Superior temporal gyrus (tissue), 1 donor: ENCODE data around the gene POLR2L.

Experiments
- DNase-seq: peaks from one replicate; pipeline ENCODE4 v3.0.0-alpha.2; 2016; ENCODE audit errors: extremely low spot score

Gene POLR2L

DNA sequence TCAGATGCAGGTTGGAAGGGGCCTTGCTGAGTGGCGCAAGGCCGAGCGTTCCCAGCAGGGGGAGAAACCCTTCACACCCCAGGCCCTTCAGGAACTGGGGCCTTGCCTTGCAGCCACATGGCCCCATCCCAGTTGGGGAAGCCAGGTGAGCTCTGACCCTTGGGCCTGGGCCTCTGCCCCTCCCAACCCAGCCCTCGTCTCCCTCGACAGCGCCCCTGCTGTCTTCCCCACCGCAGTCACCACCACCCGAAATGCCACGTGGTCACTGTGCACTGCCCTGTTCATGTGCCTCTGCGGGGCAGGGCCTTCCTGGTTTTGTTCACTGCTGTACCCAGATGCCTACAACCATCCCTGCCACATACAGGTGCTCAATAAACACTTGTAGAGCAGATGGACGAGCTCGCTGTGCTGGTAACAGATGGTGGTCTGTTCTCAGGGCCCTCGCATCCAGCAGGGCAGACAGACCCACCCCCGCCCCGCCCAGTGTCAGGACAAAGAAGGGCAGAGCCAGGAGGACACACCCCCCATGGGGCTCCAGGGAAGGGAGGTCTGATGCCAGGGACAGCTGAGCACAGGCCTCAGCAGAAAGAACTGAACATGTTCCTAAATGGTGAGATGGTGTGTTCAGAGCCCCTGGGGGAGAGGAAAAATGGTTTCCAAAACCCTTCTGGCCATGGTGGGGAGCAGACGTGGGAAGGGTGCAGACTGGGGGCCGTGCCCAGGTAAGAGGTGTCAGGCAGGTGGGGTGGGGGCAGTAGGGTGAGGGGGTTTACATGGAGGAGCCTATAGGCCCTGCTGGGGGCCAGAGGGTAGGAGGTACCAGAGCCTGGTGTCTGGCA lies 3.7 kb downstream of the POLR2L start:
- no peak for DNase-seq

GRCh38 chr11:837990-838307 lies 4.4 kb downstream of the POLR2L start:
- DNase-seq, result no peak

DNA sequence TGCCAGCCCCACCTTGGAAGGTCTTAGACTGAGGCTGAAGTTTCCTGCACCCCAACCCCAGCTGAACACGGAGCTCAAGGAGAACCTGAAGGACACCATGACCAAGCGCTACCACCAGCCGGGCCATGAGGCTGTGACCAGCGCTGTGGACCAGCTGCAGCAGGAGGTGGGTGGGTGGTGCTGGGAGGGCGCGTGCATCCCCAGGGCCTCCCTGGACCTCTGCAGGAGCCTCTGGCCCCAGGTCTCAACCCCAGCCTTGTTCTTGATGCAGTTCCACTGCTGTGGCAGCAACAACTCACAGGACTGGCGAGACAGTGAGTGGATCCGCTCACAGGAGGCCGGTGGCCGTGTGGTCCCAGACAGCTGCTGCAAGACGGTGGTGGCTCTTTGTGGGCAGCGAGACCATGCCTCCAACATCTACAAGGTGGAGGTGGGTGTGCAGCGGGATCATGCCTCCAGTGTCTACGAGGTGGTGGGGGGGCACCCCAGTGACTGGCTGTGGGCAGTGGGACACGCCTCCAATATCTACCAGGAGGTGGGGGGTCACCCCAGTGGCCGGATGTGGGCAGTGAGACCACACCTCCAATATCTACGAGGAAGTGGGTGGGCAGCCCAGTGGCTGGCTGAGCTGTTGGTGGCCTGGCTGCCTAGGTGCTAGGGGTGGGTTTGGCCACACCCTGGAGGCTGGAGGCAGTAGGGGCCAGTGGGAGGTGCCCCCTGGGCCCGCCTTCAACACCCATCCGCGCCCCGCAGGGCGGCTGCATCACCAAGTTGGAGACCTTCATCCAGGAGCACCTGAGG lies 4.9 kb downstream of the POLR2L start:
- no peak for DNase-seq

GRCh38 chr11:836700-837099 lies 5.6 kb downstream of the POLR2L start:
- no peak for DNase-seq

DNA sequence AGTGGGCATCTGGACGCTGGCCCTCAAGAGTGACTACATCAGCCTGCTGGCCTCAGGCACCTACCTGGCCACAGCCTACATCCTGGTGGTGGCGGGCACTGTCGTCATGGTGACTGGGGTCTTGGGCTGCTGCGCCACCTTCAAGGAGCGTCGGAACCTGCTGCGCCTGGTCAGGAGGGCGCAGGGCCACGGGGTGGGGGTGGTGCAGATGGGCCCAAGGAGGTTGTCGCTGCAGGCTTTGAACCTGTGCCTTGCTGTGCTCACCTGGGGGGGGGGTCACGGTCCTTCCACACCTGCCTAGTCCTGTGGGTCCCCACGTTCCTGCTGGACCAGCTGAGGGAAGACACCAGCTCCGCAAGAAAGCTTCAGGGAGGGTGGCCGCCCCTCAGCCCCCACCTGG lies 6.1 kb downstream of the POLR2L start:
- no peak for DNase-seq

GRCh38 chr11:834371-835316 lies 7.7 kb downstream of the POLR2L start:
- no peak for DNase-seq

- no peak for DNase-seq
Observed at GRCh38 chr11:833849-834311, 8.4 kb downstream of the POLR2L start.

- no peak for DNase-seq
Observed at GRCh38 chr11:833114-833791, 9.1 kb downstream of the POLR2L start.

GRCh38 chr11:832529-833113 lies 9.7 kb downstream of the POLR2L start, which contains the start of gene CD151:
CD151 (plus strand) TSS chr11:832952; CDS start chr11:836070, 3,118 bp downstream.
- DNase-seq, result no peak

DNA sequence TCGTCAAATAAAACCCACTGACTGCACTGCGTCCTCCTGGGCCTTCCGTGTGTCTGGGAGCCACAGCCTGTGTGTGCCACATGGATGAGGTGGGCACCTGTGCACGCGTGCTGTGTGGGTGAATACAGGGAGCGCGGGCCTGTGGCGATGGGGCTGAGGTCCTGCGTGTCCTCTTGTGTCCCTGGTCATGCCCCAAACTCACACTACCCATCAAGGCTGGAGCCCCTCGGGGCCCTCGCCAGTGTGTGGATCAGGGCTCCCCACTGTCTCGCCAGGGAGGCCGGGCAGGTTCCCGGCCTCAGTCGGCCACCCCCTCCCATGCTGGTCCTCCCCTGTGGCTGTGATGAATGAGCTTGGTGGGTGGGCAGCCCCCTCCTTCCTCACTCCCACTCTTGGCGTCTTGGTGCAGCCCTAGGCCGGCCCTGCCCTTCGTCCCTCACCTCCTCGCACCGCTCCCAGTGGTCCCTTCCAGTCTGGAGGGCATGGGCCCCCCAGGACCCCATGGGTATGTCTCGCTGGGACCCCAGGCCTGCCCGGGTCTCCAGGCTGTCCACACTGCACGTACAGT lies 10.3 kb downstream of the POLR2L start:
- no peak for DNase-seq

GRCh38 chr11:831118-831864 lies 11.0 kb downstream of the POLR2L start:
- no peak for DNase-seq

DNA sequence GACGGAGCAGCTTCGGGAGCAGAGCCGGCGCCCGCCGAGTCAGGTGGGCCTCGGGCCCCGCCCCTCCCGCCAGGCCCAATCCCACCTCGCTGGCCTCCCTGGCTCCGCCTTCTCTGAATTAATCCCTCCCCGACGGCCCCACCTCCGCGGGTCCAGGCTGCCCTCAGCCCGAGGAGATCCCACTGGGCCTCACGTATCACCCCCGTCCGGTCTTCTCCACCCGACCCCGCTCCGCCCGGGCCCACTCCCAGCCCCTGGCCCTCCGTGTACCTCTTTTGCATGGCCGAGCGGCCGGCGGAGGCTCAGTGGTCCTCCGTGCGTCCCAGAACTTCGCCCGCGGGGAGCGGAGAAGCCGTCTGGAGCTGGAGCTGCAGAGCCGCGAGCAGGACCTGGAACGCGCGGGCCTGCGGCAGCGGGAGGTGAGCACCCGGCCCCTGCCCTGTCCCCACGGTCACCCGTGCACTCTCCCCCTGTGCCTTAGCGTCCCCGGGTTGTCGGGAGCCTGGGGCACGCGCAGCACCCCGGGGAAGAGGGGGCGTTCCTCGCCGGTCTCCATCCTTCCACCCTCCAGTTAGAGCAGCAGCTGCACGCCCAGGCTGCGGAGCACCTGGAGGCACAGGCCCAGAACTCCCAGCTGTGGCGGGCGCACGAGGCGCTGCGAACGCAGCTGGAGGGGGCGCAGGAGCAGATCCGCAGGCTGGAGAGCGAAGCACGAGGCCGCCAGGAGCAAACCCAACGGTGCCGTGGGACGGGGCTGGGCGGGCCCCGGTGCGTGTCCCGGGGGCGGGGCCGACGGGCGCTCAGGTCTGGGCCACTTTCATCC lies 11.8 kb downstream of the POLR2L start:
- DNase-seq, result no peak

- no peak for DNase-seq
Observed at GRCh38 chr11:829847-830294, 12.5 kb downstream of the POLR2L start.

DNA sequence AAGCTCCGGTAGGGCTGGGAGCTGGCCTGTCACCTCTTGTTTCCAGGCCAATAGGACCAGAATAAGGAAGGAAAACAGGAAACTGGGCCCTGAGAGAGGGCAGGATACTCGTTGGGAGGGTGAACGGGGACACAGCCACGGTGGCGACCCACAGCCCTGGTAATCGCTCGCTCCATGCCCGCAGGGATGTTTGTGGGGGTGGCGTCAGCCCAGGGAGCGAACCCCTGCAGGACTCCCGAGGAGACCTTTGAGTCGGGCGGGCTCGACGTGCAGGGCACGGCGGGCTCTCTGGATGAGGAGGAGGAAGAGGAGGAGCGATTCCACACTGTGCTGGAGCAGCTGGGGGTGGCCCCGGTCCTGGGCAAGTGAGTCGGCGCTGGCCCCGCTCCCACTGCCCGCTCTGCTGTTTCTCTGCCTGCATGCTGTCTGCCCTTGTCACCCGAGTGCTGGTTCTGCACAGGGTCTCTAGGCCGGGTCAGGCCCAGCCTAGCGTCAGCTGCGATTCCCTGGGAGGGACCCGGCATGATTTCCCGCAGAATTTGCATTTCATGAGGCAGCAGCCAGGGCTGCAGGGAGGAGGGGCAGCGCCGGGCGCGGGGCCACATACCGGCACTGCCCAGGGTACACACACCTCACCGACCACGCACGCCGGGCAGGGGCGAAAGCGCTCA lies 13.0 kb downstream of the POLR2L start:
- no peak for DNase-seq

DNA sequence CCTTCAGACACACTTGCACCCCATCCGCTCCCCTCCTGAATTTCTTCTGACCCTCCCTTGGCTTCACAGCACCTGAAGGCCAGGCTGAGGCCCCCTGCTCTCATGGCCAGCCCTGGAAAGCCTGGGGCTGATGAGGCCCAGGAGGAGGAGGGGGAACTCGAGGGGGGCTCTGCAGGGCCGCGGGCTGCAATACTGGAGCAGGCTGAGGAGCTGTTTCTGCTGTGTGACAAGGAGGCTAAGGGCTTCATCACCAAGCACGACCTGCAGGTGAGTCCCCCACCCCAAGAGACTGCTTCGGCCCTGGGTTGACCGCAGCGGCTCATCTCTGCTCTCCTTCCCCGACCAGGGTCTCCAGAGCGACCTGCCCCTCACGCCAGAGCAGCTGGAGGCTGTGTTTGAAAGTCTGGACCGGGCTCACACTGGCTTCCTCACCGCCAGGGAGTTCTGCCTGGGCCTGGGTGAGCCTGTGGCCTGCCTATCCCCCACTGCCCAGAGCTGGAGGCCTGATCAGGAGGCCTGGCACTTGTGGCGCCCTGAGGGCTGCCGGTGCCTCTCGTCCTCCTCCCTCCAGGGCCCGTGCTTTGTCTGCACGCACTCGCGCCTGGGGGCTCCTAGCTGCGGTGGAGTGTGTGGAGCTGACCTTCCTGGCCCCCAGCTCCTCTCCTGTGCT lies 13.7 kb downstream of the POLR2L start:
- no peak for DNase-seq

DNA sequence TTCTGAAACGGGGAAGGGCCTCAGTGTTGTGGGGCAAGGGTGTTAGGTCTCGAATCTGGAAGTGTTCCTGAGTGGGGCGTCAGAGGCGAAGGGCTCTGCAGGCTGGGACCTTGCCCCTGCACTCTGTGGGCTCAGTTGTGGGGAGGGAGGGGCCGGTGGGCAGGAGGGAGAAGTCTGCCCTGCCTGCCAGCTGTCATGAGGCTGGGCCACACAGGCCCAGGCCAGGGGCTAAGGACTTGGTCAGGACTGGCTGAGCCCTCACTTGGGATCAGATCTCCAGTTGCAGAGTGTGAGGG lies 14.5 kb downstream of the POLR2L start, which contains the start of gene CRACR2B:
TSS of gene CRACR2B (plus strand) at position 23 of the 296 bp plus-strand sequence. CDS start 689 bp downstream, outside the sequence.
- no peak for DNase-seq

GRCh38 chr11:827146-827896 lies 15.0 kb downstream of the POLR2L start:
- DNase-seq, result no peak
